ENCODE data around the gene MAPK13. TPM values are rescaled to one million over a fixed set of nuclear protein-coding genes. Genes with fewer than 3 reads are reported as not detected.
"Not testable (repeated sequence)": the region's sequence is repeated elsewhere in the genome, so short reads cannot be mapped to it uniquely, and the experiment has no call there.

The MAPK13 gene
- total RNA-seq, 1 experiment from 2014 or later = 103 TPM

GRCh38 chr6:36114798-36115408, 15.4 kb upstream of the MAPK13 start:
- no peak for DNase-seq (ENCODE audit: low spot score)

GRCh38 chr6:36115412-36115811, 14.9 kb upstream of the MAPK13 start:
- DNase-seq (ENCODE audit: low spot score) = no peak

GRCh38 chr6:36116066-36116864, 14.0 kb upstream of the MAPK13 start:
- DNase-seq (ENCODE audit: low spot score) = no peak

- no peak for DNase-seq (ENCODE audit: low spot score)
Observed at GRCh38 chr6:36116943-36117342, 13.4 kb upstream of the MAPK13 start.

- DNase-seq (ENCODE audit: low spot score) = no peak
Observed at GRCh38 chr6:36117658-36118549, 12.4 kb upstream of the MAPK13 start.

- DNase-seq (ENCODE audit: low spot score) = no peak
Observed at GRCh38 chr6:36118550-36119107, 11.7 kb upstream of the MAPK13 start.

- no peak for DNase-seq (ENCODE audit: low spot score)
Observed at GRCh38 chr6:36119209-36119608, 11.1 kb upstream of the MAPK13 start.

- no peak for DNase-seq (ENCODE audit: low spot score)
Observed at GRCh38 chr6:36120018-36120417, 10.3 kb upstream of the MAPK13 start.

GRCh38 chr6:36120539-36120938, 9.8 kb upstream of the MAPK13 start:
- DNase-seq (ENCODE audit: low spot score) = peak; percentile 69

GRCh38 chr6:36120979-36121786, 9.1 kb upstream of the MAPK13 start:
- peak; percentile 84 for DNase-seq (ENCODE audit: low spot score)

GRCh38 chr6:36121787-36122494, 8.4 kb upstream of the MAPK13 start:
- no peak for DNase-seq (ENCODE audit: low spot score)

- DNase-seq (ENCODE audit: low spot score) = no peak
Observed at GRCh38 chr6:36122495-36123269, 7.6 kb upstream of the MAPK13 start.

GRCh38 chr6:36123270-36124139, 6.8 kb upstream of the MAPK13 start:
- DNase-seq (ENCODE audit: low spot score) = peak; percentile 87

- not testable (repeated sequence) for DNase-seq (ENCODE audit: low spot score)
Observed at GRCh38 chr6:36124346-36124745, 6.0 kb upstream of the MAPK13 start.

GRCh38 chr6:36124881-36125280, 5.4 kb upstream of the MAPK13 start:
- no peak for DNase-seq (ENCODE audit: low spot score)

GRCh38 chr6:36125575-36125974, 4.7 kb upstream of the MAPK13 start:
- DNase-seq (ENCODE audit: low spot score) = no peak

GRCh38 chr6:36126121-36126520, 4.2 kb upstream of the MAPK13 start:
- no peak for DNase-seq (ENCODE audit: low spot score)
